Osteoblast (primary cell): ENCODE results near the gene ANKRD66. TPM values are rescaled to one million over a fixed set of nuclear protein-coding genes. Genes with fewer than 3 reads are reported as not detected.

Source experiments
- DNase-seq: peaks from one replicate; pipeline ENCODE4 v3.0.0; 2011; ENCODE audit warnings: low spot score, mixed read lengths; ENCODE audit not compliant: insufficient read length; ENCODE audit errors: missing footprints
- H2AFZ ChIP-seq: 2 replicates; pipeline ENCODE4 v1.6.0; 2011; ENCODE audit warnings: mild to moderate bottlenecking, low read length
- H3K27ac ChIP-seq: 2 replicates; pipeline ENCODE4 v1.5.1; 2011; ENCODE audit warnings: mild to moderate bottlenecking, low read depth, low read length, moderate library complexity
- H3K27me3 ChIP-seq: 2 replicates; pipeline ENCODE4 v1.6.0; 2012; ENCODE audit warnings: mild to moderate bottlenecking, control low read depth, inconsistent platforms, low read length, moderate library complexity; ENCODE audit not compliant: insufficient read depth
- H3K36me3 ChIP-seq: 2 replicates; pipeline ENCODE4 v1.5.1; 2011; ENCODE audit warnings: mild to moderate bottlenecking, low read length, control low read depth, moderate library complexity; ENCODE audit not compliant: insufficient read depth
- H3K4me1 ChIP-seq: 2 replicates; pipeline ENCODE4 v1.5.1; 2011; ENCODE audit warnings: mild to moderate bottlenecking, low read length, control low read depth, moderate library complexity; ENCODE audit not compliant: insufficient read depth
- H3K4me2 ChIP-seq: 2 replicates; pipeline ENCODE4 v1.6.0; 2011; ENCODE audit warnings: mild to moderate bottlenecking, low read length; ENCODE audit not compliant: insufficient read depth
- H3K4me3 ChIP-seq: fragments of 200-600 bp; sonication (generic); 3 replicates; pipeline ENCODE4 v1.5.1; 2012; ENCODE audit warnings: mild to moderate bottlenecking, low read length, inconsistent platforms; ENCODE audit not compliant: insufficient read depth
- H3K79me2 ChIP-seq: 2 replicates; pipeline ENCODE4 v1.6.0; 2012; ENCODE audit warnings: mild to moderate bottlenecking, low read length, control low read depth, inconsistent platforms; ENCODE audit not compliant: insufficient read depth
- H3K9me3 ChIP-seq: 2 replicates; pipeline ENCODE4 v1.5.1; 2011; ENCODE audit warnings: low read depth, low read length, control low read depth
- H4K20me1 ChIP-seq: 2 replicates; pipeline ENCODE4 v1.6.0; 2012; ENCODE audit warnings: mild to moderate bottlenecking, low read length, control low read depth; ENCODE audit not compliant: insufficient read depth
- total RNA-seq: library from RNA; depleted of rRNA; stranded (reverse); fragments of >200 nt; gene quantifications from 2 replicates; pipeline ENCODE4 v1.2.3, GENCODE V29; 2012
- TF ChIP-seq, protein P1 (sequence below): IDR thresholded peaks from 2 replicates; pipeline ENCODE4 v1.5.1; 2011; ENCODE audit warnings: mild to moderate bottlenecking, low read depth, low read length, moderate library complexity; ENCODE audit errors: extremely low read depth

The ANKRD66 gene
- total RNA-seq, 1 donor, result not detected

- H3K36me3 ChIP-seq, result no peaks in the 10 kb centered on the region
- TF ChIP-seq, protein P1, sequence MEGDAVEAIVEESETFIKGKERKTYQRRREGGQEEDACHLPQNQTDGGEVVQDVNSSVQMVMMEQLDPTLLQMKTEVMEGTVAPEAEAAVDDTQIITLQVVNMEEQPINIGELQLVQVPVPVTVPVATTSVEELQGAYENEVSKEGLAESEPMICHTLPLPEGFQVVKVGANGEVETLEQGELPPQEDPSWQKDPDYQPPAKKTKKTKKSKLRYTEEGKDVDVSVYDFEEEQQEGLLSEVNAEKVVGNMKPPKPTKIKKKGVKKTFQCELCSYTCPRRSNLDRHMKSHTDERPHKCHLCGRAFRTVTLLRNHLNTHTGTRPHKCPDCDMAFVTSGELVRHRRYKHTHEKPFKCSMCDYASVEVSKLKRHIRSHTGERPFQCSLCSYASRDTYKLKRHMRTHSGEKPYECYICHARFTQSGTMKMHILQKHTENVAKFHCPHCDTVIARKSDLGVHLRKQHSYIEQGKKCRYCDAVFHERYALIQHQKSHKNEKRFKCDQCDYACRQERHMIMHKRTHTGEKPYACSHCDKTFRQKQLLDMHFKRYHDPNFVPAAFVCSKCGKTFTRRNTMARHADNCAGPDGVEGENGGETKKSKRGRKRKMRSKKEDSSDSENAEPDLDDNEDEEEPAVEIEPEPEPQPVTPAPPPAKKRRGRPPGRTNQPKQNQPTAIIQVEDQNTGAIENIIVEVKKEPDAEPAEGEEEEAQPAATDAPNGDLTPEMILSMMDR, result no peak
- H3K4me1 ChIP-seq, result no peaks in the 10 kb centered on the region
- H3K79me2 ChIP-seq, result no peaks in the 10 kb centered on the region
- H3K27ac ChIP-seq, result no peak overlapping the region
- H4K20me1 ChIP-seq, result no peaks in the 10 kb centered on the region
- DNase-seq, result no peak
- H3K27me3 ChIP-seq, result no peaks in the 10 kb centered on the region
- H3K4me2 ChIP-seq, result no peak overlapping the region
- no peak overlapping the region for H2AFZ ChIP-seq
- no peak overlapping the region for H3K4me3 ChIP-seq
- H3K9me3 ChIP-seq, result no peaks in the 10 kb centered on the region
Observed at GRCh38 chr6:46776070-46776712, 29.5 kb downstream of the ANKRD66 start.

DNA sequence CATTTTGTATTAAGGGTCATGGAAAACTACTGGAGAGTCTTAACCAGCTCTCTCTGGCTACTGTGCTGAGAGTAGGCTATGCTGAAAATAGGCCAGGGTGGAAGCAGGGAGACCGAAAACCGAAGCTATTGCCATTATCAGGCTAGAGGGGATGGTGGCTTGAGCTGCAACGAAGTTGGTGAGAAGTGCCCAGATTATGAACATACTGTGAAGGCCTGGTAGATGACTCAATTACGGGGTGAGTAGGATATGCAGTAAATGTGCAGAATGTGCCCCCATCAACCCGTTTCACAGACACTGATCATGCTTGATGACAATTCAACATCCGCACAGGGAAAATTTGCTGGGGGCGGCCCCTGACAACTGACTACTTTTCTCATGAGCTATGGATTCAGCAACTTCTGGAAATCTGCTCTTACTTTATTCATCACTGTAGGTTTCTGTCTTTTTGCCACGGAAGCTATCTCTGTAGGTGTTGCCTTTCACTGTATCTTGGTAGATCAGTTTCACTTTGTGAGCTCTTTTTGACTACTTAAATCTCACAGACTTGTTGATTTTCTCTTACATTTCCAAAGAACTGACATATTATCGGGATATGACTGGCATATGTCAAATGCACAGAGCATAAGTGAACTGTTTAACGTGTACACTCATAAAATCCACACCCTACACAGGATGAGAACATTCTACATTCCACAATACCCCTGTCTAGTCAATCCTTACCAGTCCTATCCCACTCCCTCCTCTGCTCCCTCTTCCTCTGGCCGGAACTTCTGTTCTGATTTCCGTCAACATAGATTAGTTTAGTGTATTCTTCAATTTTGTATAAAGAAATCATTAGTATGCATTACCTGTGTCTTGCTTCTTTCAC, 31.0 kb downstream of the ANKRD66 start:
- Histone ChIP-seq H3K9me3 (no peaks in the 10 kb centered on the region), H3K27ac (no peak overlapping the region), H3K4me1 (no peaks in the 10 kb centered on the region), H3K36me3 (no peaks in the 10 kb centered on the region), H4K20me1 (no peaks in the 10 kb centered on the region), H3K79me2 (no peaks in the 10 kb centered on the region), H3K27me3 (no peaks in the 10 kb centered on the region), H3K4me2 (no peak overlapping the region), H2AFZ (no peak overlapping the region), H3K4me3 (no peak overlapping the region)
- TF ChIP-seq, protein P1, result no peak
- peak; percentile 27 for DNase-seq

DNA sequence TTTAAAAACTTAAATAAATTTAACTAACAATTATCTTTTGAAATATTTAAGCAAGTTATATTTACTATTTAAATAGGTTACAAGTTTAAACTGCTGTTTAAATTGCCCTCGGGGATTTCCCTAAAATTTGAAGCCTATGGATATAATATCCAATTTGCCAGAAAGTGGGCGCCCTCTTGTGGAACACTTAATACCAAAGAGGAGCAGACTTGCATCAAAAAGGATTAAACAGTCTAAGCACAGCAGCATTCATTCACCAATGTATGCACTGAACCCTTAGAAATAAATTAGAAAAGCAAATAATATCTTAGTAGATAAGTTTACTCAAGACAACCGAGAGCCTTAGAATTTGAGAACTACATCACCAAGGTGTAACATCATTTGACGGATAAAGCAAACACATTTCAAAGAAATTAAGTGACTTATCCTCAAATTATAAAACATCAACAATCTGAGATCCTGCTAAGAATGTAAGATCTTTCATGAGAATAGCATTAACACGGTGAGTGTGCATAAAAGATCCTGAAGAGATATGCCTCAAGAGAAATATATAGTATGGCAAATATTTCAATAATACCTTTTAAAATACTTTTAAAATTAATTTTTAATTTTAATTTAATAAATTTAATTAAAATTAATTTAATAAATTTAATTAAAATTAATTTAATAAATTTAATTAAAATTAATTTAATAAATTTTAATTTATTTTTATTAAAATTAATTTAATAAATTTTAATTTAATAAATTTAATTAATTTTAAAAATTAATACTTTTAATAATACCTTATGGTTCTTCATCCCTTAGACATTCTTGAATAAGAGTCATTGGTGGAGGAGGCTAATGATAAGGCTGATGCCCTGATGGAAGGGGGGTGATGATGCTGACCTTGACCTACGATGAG, 35.0 kb downstream of the ANKRD66 start:
- Histone ChIP-seq H3K27ac (no peak overlapping the region), H2AFZ (no peak overlapping the region), H3K4me3 (no peak overlapping the region), H3K79me2 (no peaks in the 10 kb centered on the region), H3K4me2 (no peak overlapping the region), H3K27me3 (no peaks in the 10 kb centered on the region), H3K9me3 (no peaks in the 10 kb centered on the region), H3K4me1 (no peaks in the 10 kb centered on the region), H4K20me1 (no peaks in the 10 kb centered on the region), H3K36me3 (no peaks in the 10 kb centered on the region)
- DNase-seq, result peak; percentile 52
- TF ChIP-seq, protein P1, result peak; percentile 71
